ENCODE data around the gene MGLL.
A peak's percentile ranks its signal among the peaks of the same experiment; 100 is the strongest.

Gene MGLL

DNA sequence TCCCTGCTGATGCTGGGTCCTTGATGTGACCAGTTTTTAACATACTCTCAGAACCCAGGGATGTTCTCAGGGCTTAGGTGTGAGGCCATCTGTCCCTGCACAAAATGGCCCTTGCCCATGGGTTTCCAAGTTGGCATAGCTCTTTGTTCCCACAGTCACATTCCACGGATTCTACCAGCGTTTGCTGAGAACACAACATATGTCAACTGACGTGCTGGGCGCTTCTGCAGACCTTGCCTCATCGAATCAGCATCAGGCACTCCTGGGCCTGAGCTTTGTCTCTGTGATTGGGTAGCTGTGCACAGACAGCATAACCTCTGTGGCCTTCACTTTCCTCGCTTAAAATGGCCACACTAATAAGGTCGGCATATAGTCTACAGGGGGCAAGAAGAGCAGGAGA is 69.0 kb downstream of the MGLL start:
- DNase-seq: no peak

DNA sequence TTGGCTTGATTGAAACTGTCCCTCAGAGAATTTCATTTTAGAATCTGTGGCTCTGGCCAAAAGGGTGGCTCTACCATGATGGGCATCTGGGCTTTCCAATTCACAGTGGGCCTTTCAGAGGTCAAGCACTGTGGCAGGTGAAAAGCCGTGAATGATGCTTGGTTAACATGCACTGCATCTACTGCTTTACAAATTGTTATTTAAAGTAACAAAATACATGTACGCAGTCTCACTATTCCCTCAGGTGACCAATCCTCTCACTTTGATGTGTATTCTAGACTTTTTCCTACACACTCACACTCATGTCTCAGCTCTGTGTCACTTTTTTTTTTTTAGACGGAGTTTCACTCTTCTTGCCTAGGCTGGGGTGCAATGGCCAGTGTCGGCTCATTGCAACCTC is 70.5 kb downstream of the MGLL start:
- no peak for DNase-seq

GRCh38 chr3:127751163-127751621 is 71.1 kb downstream of the MGLL start:
- DNase-seq: no peak

- peak; percentile 61 to 80 for DNase-seq
These were observed 71.9 kb downstream of the MGLL start for GRCh38 chr3:127750226-127751031.

- no peak for DNase-seq
These were observed 72.5 kb downstream of the MGLL start for GRCh38 chr3:127749787-127750225.

GRCh38 chr3:127749361-127749760 is 73.0 kb downstream of the MGLL start:
- DNase-seq: no peak

DNA sequence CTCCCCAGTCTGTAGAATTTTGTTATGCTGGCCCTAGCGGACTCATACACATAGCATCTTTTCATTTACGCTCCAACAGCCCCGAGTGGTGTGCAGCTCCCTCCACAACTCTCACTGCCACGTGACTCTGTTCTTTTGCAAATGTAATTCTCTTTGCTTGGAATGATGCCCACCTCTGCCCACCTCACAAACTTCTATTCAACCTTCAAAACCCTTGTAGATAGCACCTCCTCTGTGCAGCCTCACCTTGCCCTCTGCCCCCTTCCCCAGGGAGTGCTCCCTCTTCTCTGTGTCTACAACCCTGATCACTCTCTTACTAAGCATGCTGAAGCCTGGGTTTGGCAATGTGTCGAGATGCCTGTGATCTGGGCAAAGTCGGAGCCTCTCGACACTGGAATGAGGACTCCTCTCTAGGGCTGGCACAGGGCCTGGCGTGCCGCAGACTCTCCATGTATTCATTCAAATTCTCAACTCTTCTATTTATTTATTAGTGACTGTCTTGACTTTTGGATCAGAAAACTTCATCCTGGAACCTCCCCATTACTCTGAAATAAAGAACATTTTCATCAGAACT is 73.5 kb downstream of the MGLL start:
- DNase-seq: no peak

DNA sequence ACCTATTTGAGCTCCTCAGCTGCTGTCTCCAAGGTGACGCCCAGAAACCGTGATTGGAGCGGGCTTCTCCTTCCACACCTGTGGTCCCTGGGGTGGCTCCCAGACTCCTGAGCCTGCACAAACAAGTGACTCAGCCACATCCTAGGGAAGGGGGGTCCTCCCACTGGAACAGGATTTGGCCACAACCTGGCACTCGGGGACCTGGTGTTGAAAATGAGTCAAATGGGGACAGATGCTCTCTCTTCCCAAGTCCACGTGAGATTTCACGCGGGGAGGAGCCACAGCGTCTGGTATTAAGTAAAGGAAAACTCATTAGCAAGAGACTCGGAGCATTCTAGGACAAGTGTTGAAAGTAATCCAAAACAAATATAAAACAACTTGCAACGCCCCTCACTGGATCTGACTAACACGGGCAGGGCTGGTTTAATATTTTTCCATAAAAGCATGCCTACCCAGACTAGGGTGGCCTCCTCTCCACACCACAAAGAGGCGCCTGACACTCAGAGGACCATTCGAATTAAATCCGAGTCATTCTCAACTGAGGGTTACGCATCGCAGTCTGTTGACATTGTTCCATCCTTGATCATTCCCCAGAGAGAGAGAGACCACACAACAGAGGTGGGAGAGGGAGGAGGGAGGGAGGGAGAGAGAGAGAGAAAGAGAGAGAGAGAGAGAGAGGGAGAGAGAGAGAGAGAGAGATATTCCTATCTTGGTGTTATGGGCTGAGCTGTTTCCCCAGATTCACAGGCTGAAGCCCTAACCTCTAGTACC is 74.4 kb downstream of the MGLL start:
- no peak for DNase-seq

DNA sequence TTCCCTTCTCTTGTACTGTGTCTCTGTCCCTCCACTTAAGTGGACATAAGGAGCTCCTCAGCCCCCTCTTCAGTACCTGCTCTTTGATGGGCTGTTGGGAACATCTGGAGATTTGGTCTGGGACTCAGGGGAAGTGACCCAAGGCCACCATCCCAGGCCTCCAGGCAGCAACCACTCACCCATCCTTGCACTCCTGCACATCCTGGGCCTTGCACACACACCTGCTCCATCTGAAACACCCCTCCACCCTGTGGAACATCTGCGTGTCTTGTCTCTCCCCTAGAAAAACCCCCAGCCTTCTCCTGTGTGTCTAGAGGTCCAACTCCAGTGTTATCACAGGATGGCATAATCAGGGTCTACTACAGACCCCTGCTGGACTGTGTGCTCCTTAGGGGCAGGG is 75.2 kb downstream of the MGLL start:
- DNase-seq: no peak

- no peak for DNase-seq
These were observed 75.8 kb downstream of the MGLL start for GRCh38 chr3:127746400-127747057.

GRCh38 chr3:127745656-127746399 is 76.5 kb downstream of the MGLL start:
- DNase-seq: no peak

DNA sequence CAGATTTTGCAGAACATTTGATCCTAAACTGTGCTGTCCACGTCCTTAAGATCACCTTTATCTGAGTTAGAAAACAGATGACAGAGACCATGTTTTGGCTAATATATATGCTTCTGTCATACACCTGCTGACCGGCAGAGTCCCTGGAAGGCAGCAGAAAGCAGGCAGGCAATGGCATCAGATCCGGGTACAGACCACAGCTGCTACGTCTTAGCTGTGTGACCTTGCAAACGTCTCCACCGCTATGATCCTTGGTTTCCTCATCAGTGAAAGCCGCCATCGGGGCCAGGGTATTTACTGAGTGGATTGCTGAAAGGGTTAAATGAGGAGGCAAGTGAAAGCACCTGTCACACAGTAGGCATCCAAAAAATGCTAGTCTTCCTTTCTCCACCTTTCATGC is 77.4 kb downstream of the MGLL start:
- no peak for DNase-seq

DNA sequence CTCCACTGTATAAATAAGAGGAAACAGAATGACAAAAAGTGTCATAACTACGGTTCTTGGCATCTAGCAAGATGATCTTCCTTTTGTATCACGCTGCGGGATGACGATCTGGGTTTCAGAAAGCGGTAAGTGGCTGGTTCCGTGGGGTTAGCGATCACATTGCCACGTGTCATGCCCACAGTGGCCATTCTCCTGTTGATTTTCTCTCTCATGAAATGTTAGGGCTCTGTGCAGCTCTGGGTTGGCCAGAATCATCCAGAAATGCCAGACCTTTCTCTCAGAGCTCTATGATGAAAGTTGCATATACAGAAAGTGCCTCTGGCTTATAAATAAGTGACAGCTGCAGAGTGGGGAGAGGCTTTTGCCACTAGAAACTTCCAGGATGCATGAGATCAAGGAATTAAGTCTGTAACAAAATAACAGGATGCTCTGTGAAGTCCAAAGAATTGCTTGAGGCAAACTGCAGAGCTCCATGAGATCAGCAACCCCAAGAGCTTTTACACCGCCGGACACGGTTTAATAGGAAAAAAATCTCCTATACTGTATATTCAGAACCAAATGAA is 78.0 kb downstream of the MGLL start:
- DNase-seq: no peak

DNA sequence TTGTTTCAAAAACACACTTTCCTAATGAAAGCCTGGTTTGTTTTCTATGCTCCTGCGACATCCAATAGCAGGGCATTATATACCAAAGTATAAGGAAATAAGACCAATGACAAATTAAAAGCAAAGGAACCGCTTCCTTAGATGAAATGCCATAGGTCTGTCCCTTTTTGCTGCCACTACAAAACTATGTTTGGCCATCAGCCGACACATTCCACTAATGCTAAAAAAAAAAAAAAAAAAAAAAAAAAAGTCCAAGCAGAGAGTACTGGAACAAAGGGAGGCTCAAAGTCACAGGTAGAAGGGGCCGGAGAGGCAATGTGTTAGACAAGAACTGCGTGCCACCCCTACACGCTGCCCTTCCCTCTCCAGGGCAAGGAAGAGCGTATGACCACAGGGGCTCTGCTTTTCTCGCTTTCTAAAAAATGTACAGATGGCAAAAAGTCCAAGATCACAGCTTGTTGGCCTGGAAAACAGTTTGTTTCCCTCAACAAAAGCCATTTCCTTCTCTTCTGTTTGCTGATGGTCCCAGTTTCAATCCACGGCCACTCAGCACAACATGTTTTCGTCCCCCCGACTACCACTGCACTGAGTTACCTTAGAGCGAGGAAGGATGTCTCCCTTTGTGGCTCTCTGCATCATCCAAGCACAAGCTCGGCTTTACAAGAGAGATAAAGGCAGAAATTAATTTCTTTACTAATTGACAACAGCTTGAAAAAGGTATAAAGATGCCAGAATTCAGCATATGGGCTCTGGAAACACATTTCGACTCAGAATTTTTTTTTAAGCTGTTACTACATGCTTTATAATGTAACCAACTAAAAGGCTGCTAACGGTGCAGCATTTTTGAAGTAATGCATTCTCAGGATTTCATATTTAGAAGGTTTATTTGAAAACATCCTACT is 78.7 kb downstream of the MGLL start:
- no peak for DNase-seq

DNA sequence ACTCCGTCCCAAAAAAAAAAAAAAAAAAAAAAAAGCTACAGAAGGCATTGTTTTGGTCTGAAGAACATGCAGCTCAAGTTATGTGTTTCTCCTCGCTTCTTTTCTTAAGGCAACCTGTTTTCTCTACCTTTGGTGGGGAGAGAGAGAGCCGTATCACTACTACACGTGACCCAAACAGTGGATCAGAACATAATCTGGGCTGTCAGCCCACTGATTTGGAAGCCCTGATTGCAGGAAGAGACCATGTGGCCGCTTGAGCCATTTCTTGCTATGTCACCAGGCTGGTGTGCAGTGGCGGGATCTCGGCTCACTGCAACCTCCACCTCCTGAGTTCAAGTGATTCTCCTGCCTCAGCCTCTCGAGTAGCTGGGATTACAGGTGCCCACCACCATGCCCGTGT is 79.7 kb downstream of the MGLL start:
- DNase-seq: no peak

DNA sequence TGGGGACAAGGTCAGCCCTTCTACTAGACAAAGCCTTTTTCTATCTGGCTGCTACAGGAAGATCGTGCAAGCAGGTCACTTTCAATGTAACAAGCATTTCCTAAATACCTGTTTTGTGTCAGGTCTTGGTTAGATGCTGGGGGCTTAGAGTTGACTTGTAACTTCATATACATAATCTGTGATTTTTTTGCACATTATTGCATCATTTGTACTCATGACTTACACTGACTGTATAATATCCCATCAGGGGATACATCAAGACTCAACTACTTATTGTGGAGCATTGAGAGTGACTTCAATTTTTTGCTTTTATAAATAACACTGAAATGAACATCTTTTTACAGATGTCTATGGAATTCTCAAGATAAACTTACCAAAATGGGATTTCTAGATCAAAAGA is 80.6 kb downstream of the MGLL start:
- DNase-seq: no peak

DNA sequence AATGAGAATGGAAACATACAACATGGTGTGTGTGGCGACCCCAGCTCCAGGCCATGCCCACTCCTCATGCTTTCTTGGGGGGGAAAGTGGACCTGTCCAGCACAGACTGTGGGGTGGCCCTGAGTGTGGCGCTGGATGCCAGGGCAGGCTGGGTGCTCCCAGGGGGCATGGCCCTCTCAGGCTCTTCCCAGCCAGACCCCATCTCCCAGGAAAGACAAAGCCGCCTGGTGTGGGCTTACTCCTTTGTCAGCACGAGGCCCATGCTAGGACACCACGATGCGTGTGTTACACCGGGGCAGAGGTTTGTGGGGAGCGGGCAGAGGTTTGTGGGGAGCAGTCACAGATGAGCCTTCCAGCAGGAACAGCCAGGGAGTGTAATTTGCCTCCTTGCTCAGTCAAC is 81.1 kb downstream of the MGLL start:
- no peak for DNase-seq

DNA sequence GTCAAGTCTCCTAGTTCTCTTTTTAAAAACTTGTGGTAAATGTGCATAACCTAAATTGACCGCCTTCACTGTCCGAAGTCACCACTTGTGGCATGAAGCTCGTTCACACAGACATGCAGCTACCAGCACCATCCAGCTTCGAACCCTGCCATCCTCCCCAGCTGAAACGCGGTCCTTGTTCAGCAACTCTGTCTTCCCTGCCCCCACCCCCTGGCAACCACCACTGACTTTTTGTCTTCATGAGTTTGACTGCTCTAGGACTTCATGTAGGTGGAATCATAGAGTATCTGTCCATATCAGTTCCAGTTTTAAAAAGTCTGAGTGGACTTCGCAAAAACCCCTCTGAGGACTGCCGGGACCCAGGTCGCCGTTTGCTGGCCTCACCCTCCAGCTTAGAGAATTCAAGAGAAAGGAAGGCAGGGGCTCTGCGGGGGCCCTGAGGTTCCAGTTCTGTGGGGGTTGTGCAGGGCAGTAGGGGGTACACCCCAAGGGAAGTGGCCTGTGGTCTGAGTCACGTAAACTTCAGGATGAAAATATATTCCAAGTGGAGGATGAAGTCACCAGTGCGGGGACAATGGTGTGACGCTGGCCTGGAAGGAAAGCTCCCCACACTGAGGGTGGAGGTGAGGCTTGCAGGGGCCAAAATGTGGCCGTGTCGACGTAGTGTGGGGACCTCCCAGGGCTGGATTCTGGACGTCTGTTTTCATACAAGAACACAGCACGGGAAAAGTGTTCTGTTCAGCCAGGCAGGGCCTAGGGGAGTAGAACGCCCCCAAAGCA is 82.0 kb downstream of the MGLL start:
- no peak for DNase-seq

- DNase-seq: no peak
These were observed 82.8 kb downstream of the MGLL start for GRCh38 chr3:127739347-127740135.

Measured in inflammatory macrophage (primary cell).